Ectodermal cell (in vitro differentiated cells): ENCODE results near the gene TTC9B.

Experiments
- H3K27ac ChIP-seq: 2 replicates; pipeline ENCODE4 v1.7.0; 2013; ENCODE audit warnings: mild to moderate bottlenecking, low read depth, low read length; ENCODE audit not compliant: insufficient read depth, poor library complexity, severe bottlenecking
- H3K27me3 ChIP-seq: 2 replicates; pipeline ENCODE4 v1.7.0; 2013; ENCODE audit warnings: mild to moderate bottlenecking, low read length; ENCODE audit not compliant: insufficient read depth, control insufficient read depth, poor library complexity, severe bottlenecking
- H3K36me3 ChIP-seq: one replicate; pipeline ENCODE4 v1.7.0; 2013; ENCODE audit warnings: low read length; ENCODE audit not compliant: control insufficient read depth, insufficient read depth
- H3K4me1 ChIP-seq: one replicate; pipeline ENCODE4 v1.7.0; 2013; ENCODE audit warnings: low read length; ENCODE audit not compliant: control insufficient read depth, insufficient read depth
- H3K4me3 ChIP-seq: 2 replicates; pipeline ENCODE4 v1.7.0; 2013; ENCODE audit warnings: low read depth, low read length, control low read depth; ENCODE audit not compliant: insufficient read depth
- H3K9me3 ChIP-seq: 2 replicates; pipeline ENCODE4 v1.7.0; 2013; ENCODE audit warnings: mild to moderate bottlenecking, low read length, moderate library complexity; ENCODE audit not compliant: control insufficient read depth
- WGBS, 2 experiments: methylation state at CpG; one replicate each; pipeline ENCODE4 v1.1.7; 2013; ENCODE audit warnings: missing lambda C conversion rate in 2 of 2; 5-methylcytosine and 5-hydroxymethylcytosine counted together

Gene TTC9B

DNA sequence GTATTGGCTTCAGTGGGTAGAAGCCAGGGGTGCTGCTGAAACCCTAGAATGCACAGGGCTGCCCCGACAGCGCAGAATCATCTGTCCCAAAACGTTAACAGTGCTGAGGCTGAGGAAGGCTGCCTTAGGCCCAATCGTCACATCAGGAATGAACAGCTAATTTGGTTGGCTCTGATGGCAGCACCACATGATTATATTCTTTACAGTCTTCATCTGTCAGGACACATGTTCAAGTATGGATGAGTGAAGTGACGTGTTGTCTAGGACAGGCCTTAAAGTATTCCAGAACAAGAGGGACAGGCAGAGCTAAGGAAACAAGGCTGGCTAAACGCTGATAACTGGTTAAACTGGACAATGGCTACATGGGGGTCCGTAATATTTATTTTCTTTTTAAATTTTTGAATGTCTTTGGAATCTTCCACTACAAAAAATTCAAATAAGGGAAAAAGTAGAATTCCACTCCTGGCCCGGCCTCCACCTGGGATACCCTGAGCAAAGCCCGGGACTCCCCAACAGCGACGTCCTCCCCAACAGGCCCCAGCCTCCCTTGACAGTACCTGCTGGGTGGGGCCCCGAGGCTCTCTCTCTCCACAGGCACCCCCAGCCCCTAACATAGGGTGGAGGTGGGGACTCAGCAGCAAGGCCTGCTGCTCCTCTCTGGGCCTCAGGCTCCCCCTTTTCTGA lies 23.1 kb upstream of the TTC9B start:
- Histone ChIP-seq H3K36me3 (peaks cover 27% of the 10 kb centered on the region), H3K4me1 (no peaks in the 10 kb centered on the region), H3K27ac (no peak overlapping the region), H3K27me3 (no peaks in the 10 kb centered on the region), H3K9me3 (no peaks in the 10 kb centered on the region), H3K4me3 (no peak overlapping the region)
- WGBS, 2 experiments, result 95 to 96% methylated on average over 12 of the region's 12 CpGs

DNA sequence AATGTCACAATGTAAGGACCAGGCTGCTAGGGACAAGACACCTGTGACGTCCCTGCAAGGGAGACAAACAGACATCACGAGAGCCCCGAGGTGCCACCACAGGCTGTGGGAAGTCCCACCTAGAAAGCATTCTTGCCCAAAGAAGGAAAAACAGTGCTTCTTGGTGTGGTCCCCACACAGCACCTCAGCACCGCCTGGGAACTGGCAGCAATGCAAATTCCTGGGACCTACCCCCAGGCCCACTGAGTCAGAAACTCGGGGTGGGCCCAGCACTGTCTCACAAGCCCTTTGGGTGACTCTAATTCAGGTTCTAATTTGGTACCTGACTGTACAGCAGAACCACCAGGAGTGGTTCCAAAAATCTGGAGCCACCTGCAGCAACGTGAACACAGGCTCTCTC lies 22.1 kb upstream of the TTC9B start:
- Histone ChIP-seq H3K4me1 (no peaks in the 10 kb centered on the region), H3K4me3 (no peak overlapping the region), H3K9me3 (no peaks in the 10 kb centered on the region), H3K36me3 (peaks cover 32% of the 10 kb centered on the region), H3K27ac (no peak overlapping the region), H3K27me3 (no peaks in the 10 kb centered on the region)
- WGBS, 2 experiments, result 95 to 96% methylated on average over 6 of the region's 6 CpGs

DNA sequence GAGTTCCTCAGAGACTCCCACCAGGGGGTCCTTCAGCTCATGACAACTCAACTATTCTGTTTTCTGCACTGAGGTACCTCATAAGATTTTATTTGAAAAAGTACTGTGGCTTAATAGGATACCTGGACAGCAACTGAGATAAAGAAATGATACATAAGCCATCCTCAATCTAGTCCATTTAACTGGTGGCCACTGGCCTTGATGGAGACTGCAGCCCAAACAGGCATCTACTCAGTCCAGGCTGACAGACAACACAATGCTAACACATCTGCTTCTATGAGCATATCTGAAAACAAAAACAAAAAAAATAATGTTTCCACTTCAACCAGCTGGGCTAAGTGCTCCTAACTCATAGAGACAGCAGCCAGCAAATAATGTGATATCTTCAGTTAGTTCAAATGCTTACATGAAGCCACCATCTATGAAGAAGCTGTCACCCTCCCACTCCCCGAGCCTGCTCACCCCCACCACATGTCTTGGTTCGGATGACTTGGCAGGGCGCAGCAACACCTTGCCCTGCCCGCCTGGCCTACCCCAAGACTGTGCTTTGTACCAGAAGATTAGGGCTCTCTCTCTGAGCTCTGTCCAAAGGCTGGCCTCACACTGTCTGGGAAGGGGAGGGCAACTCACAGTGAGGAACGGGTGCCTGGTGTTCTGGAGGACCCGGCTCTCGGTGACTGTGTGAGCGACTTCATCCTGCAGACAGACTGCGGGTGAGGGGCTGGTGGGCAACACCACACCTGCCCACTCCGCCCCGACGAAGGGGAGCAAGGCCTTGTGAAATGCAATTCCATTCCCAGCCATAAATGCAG lies 21.4 kb upstream of the TTC9B start:
- no peaks in the 10 kb centered on the region for H3K4me1 ChIP-seq
- peaks cover 32% of the 10 kb centered on the region for H3K36me3 ChIP-seq
- no peaks in the 10 kb centered on the region for H3K27me3 ChIP-seq
- H3K27ac ChIP-seq, result no peak overlapping the region
- no peak overlapping the region for H3K4me3 ChIP-seq
- no peaks in the 10 kb centered on the region for H3K9me3 ChIP-seq
- WGBS, 2 experiments, result 94 to 95% methylated on average over 12 of the region's 12 CpGs

DNA sequence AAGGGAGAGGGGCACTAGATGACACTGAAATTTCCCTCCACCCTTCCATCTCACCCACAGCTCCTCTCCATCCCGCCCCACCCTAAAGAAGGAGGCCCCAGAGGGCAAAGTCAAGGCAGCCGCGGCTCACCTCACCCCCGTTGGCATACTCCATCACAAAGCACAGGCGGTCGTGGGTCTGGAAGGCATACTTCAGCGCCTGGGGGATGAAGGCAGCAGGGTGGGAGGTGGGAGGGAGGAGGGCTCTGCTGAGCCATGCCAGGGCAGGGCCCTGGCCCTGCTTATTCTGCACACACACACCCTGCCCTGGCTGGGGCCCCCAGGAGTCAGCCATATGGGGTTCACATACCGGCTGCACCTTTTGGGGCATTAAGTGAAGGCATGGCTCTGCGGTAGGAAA lies 20.6 kb upstream of the TTC9B start:
- H3K9me3 ChIP-seq, result no peaks in the 10 kb centered on the region
- 93 to 98% methylated on average over 9 of the region's 9 CpGs for WGBS, 2 experiments
- H3K4me3 ChIP-seq, result no peak overlapping the region
- no peaks in the 10 kb centered on the region for H3K27me3 ChIP-seq
- H3K27ac ChIP-seq, result no peak overlapping the region
- no peaks in the 10 kb centered on the region for H3K4me1 ChIP-seq
- H3K36me3 ChIP-seq, result peaks cover 32% of the 10 kb centered on the region

DNA sequence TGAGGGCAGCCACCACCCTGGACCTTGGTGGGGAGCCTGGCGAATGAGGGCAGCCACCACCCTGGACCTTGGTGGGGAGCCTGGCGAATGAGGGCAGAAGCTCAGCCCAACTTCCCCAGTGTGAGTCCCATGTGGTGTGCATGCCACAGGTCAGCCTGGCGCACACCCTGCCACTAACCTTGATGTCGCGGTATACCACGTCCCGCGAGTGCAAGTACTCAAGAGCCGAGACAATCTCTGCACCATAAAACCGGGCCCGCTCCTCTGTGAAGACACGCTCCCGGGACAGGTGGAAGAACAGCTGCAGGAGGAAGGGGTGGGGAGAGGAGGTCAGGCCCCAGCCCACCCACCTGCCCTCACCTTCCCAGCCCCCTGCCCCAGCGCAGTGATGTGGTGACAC lies 19.6 kb upstream of the TTC9B start:
- Histone ChIP-seq H3K27me3 (no peaks in the 10 kb centered on the region), H3K36me3 (peaks cover 35% of the 10 kb centered on the region), H3K4me1 (peaks cover 4% of the 10 kb centered on the region), H3K9me3 (no peaks in the 10 kb centered on the region), H3K27ac (no peak overlapping the region), H3K4me3 (no peak overlapping the region)
- WGBS, 2 experiments, result 94 to 99% methylated on average over 14 of the region's 14 CpGs

DNA sequence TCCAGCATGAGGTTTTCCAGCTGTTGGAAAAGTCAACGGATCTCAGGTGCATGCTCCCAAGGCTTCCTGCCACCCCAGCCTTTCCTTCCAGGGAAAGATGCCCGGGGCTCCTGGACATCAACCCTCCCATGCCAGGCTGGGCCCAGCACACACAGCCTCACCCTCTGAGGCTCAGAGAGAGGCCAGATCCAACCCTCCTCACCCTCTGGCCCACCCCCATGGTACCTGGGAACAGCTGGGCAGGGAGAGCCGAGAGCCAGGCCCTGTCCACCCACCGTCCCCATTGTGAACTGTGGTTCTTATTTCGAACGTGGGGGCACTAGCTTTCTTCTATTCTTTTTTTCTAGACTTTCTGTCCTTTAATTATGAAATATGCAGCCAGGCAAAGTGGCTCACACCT lies 18.2 kb upstream of the TTC9B start:
- H3K36me3 ChIP-seq, result peaks cover 27% of the 10 kb centered on the region
- no peaks in the 10 kb centered on the region for H3K27me3 ChIP-seq
- WGBS, 2 experiments, result 91 to 97% methylated on average over 6 of the region's 6 CpGs
- no peak overlapping the region for H3K4me3 ChIP-seq
- H3K9me3 ChIP-seq, result no peaks in the 10 kb centered on the region
- H3K4me1 ChIP-seq, result peaks cover 17% of the 10 kb centered on the region
- no peak overlapping the region for H3K27ac ChIP-seq

DNA sequence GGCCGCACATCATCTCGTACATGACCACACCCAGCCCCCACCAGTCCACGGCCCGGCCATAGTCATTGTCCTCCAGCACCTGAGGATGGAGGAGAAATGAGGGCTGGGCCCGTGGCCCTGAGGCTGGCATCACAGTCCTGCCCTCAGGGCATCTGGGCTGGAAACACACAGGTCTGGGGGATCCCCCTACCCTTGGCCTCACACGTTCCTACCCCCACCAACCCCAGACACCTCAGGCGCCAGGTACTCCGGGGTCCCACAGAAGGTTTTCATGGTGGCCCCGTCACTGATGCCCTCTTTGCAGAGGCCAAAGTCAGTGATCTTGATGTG lies 17.8 kb upstream of the TTC9B start:
- no peaks in the 10 kb centered on the region for H3K27me3 ChIP-seq
- no peak overlapping the region for H3K4me3 ChIP-seq
- no peaks in the 10 kb centered on the region for H3K9me3 ChIP-seq
- 93% methylated on average over 9 of the region's 9 CpGs for WGBS, 2 experiments
- peaks cover 21% of the 10 kb centered on the region for H3K4me1 ChIP-seq
- H3K27ac ChIP-seq, result no peak overlapping the region
- H3K36me3 ChIP-seq, result peaks cover 26% of the 10 kb centered on the region

DNA sequence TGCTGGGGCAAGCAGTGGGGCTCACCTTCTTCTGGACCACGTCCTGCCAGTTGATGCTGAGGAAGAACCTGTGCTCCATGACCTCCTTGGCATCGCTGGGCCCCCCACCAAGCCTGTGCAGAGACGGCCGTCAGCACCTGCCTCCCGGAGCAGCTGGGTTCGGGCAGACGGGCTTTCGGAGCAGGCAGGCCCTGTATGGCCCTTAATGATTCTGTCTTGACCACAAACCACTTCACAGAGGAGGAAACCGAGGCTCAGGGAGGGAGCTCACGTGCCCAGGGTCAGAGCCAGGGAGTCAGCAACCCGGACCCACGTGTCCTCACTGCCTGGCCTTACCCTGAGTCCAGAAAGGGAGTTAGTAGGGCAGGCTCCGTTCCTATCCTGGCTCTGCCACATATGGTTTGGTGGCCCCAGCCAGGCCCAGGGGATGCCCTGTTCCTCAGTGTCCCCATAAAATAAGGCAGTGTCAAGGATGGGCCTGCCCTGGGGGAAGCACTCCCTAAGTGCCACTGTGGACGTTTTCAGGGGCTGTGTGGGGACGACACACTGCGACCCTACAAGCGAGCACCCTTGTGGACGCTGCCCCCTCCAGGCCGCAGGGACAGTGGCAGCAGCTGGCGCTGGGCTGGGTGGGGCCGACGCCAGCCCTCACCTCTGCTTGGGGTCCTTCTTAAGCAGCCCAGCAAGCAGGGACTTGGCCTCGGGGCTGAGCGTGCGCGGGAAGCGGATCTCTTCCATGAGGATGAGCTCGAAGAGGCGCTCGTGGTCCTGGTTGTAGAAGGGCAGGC lies 17.2 kb upstream of the TTC9B start:
- no peaks in the 10 kb centered on the region for H3K27me3 ChIP-seq
- no peak overlapping the region for H3K27ac ChIP-seq
- peaks cover 26% of the 10 kb centered on the region for H3K36me3 ChIP-seq
- H3K4me3 ChIP-seq, result no peak overlapping the region
- peaks cover 21% of the 10 kb centered on the region for H3K4me1 ChIP-seq
- WGBS, 2 experiments, result 92 to 93% methylated on average over 30 of the region's 30 CpGs
- H3K9me3 ChIP-seq, result no peaks in the 10 kb centered on the region

DNA sequence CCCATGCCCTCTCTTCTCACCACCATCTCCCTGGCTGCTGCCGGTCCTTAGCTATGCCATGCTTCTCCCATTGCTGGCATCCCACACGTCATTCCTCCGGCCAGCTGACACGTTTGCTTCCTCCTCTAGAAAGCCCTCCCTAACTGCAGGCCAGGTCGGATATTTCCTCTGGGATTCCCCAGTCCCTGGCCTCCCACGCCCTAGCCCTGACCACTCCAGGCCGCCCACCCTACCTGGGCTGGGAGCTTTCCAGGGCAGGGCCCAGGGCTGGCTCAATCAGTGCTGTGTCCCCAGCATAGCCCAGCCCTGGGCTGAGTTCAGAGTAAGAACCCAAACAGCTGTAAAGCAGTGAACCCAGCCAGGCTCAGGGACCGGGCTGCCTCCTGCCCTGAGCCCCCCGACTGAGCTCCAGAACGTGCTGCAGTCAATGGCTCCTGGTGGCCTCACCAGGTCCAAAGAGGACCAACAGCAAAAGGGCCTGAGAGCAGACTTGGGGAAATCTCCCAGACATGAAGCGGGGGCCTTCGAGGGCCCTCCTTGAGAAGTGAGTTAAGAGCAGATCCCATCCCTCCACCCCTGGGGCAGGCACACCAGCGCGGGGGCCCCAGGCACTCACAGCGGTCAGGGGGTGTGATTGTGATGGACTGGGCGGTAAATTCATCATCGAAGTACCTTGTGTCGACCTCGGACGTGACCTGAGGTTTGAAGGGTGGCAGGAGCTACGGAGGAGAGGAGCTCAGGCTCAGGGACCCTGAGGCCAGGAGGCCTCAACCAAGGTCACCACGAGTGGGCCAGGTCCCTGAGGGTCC lies 16.4 kb upstream of the TTC9B start:
- peaks cover 26% of the 10 kb centered on the region for H3K36me3 ChIP-seq
- H3K27me3 ChIP-seq, result no peaks in the 10 kb centered on the region
- peaks cover 21% of the 10 kb centered on the region for H3K4me1 ChIP-seq
- H3K9me3 ChIP-seq, result no peaks in the 10 kb centered on the region
- no peak overlapping the region for H3K27ac ChIP-seq
- 92 to 94% methylated on average over 22 of the region's 22 CpGs for WGBS, 2 experiments
- H3K4me3 ChIP-seq, result no peak overlapping the region
